HepG2 (cell line): ENCODE measurements around the gene DPH6. TPM values are rescaled to one million over a fixed set of nuclear protein-coding genes. Genes with fewer than 3 reads are reported as not detected.

Experiments used
- ATAC-seq: fragments of 200-7000 bp; cut with Tn5 transposase; 3 replicates; pipeline ENCODE4 v1.9.1; 2020; ENCODE audit warnings: mild to moderate bottlenecking, moderate library complexity
- BruUV-seq: library from RNA; stranded (reverse); fragments of 400-500 nt; replicated peaks from 2 replicates; lab custom pipeline; 2021; lab: Mats Ljungman, UMichigan
- CTCF ChIA-PET: fragments of 300-600 bp; formaldehyde crosslinking; extraction: SDS; loops from one replicate; lab custom pipeline; 2021; ENCODE audit warnings: low total read pairs, inconsistent platforms, low intra/inter-chr PET ratio; lab: Yijun Ruan, JAX
- POLR2A ChIA-PET: fragments of 350-600 bp; sonication (Branson Sonifier 250); formaldehyde crosslinking; loops from one replicate; lab custom pipeline; 2020; ENCODE audit warnings: antibody characterized with exemption, inconsistent platforms; lab: Yijun Ruan, JAX
- DNase-seq: peaks from one replicate; pipeline ENCODE4 v3.0.0-alpha.2; 2015; ENCODE audit warnings: low spot score
- FAIRE-seq: peaks from 3 replicates; lab custom pipeline; 2011; peaks lifted over from hg19 to GRCh38; lab: Jason Lieb, UNC
- H2AFZ ChIP-seq: one replicate; pipeline ENCODE4 v1.6.1; 2011; ENCODE audit warnings: low read length, inconsistent platforms
- H3K27ac ChIP-seq: fragments of 300-600 bp; 3 replicates; pipeline ENCODE4 v1.8.0; 2011; ENCODE audit warnings: mixed run types, mild to moderate bottlenecking, mixed read lengths, low read length, inconsistent platforms; ENCODE audit not compliant: insufficient read depth; ENCODE audit errors: extremely low read length
- H3K27me3 ChIP-seq, 2 experiments: fragments of 200-600 bp in 1 of 2; 2 replicates in 1 of 2; 3 replicates in 1 of 2; pipeline versions ENCODE4 v1.6.0 to v1.8.0; 2011; ENCODE audit warnings: low read length in 2 of 2, mild to moderate bottlenecking in 2 of 2, moderate library complexity in 2 of 2, inconsistent platforms in 1 of 2; ENCODE audit not compliant: insufficient read depth in 2 of 2, control insufficient read depth in 1 of 2
- H3K36me3 ChIP-seq, 2 experiments: fragments of 200-600 bp in 1 of 2; replicated peaks in 1 of 2; 2 replicates in 1 of 2; 3 replicates in 1 of 2; pipeline versions ENCODE4 v1.5.1 to v1.8.0; 2011; ENCODE audit warnings: low read length in 2 of 2, inconsistent platforms in 1 of 2; ENCODE audit not compliant: insufficient read depth in 2 of 2, control insufficient read depth in 1 of 2
- H3K4me1 ChIP-seq: 2 replicates; pipeline ENCODE4 v1.5.1; 2012; ENCODE audit warnings: low read length, inconsistent platforms; ENCODE audit not compliant: insufficient read depth
- H3K4me2 ChIP-seq: 2 replicates; pipeline ENCODE4 v1.6.0; 2011; ENCODE audit warnings: low read depth, low read length, inconsistent platforms
- H3K4me3 ChIP-seq, 3 experiments: fragments of 200-600 bp in 1 of 3; sonication (generic), shearing (Covaris generic) in 1 of 3; replicated peaks in 1 of 3; 2 replicates each; pipeline ENCODE4 v1.5.1; 2011 to 2016; ENCODE audit warnings: low read length in 3 of 3, inconsistent platforms in 2 of 3, low read depth in 2 of 3, mild to moderate bottlenecking in 2 of 3, control low read depth in 1 of 3, mixed read lengths in 1 of 3; ENCODE audit not compliant: insufficient read depth in 1 of 3
- H3K79me2 ChIP-seq: one replicate; pipeline ENCODE4 v1.6.1; 2011; ENCODE audit warnings: low read length, inconsistent platforms; ENCODE audit not compliant: insufficient read depth
- H3K9ac ChIP-seq: 2 replicates; pipeline ENCODE4 v1.6.0; 2011; ENCODE audit warnings: mild to moderate bottlenecking, low read depth, low read length, inconsistent platforms; ENCODE audit not compliant: insufficient read depth
- H3K9me3 ChIP-seq: 2 replicates; pipeline ENCODE4 v1.5.1; 2012; ENCODE audit warnings: mild to moderate bottlenecking, low read length
- H4K20me1 ChIP-seq: 2 replicates; pipeline ENCODE4 v1.6.0; 2011; ENCODE audit warnings: inconsistent platforms, mild to moderate bottlenecking, low read length, moderate library complexity; ENCODE audit not compliant: insufficient read depth
- BATF2 ChIP-seq: sonication (generic); formaldehyde crosslinking; IDR thresholded peaks from 2 replicates; pipeline ENCODE4 v1.8.0; 2022; ENCODE audit warnings: mild to moderate bottlenecking, missing genetic modification reagents, moderate library complexity
- ETV5 ChIP-seq: IDR thresholded peaks from 2 replicates; pipeline ENCODE4 v1.6.1; 2018; ENCODE audit warnings: missing biosample characterization, missing genetic modification reagents, inconsistent platforms, borderline replicate concordance
- GATAD1 ChIP-seq: IDR thresholded peaks from 2 replicates; pipeline ENCODE4 v1.6.1; 2016; ENCODE audit warnings: missing genetic modification reagents, missing compliant biosample characterization
- IRF1 ChIP-seq: sonication (generic); formaldehyde crosslinking; IDR thresholded peaks from 2 replicates; pipeline ENCODE4 v1.4.0; 2020; ENCODE audit warnings: low read depth, mild to moderate bottlenecking, missing genetic modification reagents
- PAF1 ChIP-seq: IDR thresholded peaks from 2 replicates; pipeline ENCODE4 v1.6.1; 2016; ENCODE audit warnings: missing genetic modification reagents, missing compliant biosample characterization
- PCBP2 ChIP-seq: fragments of 200-400 bp; formaldehyde crosslinking; optimal IDR thresholded peaks from 2 replicates; pipeline ENCODE3; 2018; ENCODE audit warnings: low read length, low read depth; ENCODE audit not compliant: poor library complexity, severe bottlenecking
- PTBP1 ChIP-seq: fragments of 200-400 bp; formaldehyde crosslinking; IDR thresholded peaks from 2 replicates; pipeline ENCODE4 v1.6.1; 2018; ENCODE audit warnings: low read length, low read depth; ENCODE audit not compliant: poor library complexity, severe bottlenecking
- RFX3 ChIP-seq: IDR thresholded peaks from 2 replicates; pipeline ENCODE4 v1.6.1; 2016; ENCODE audit warnings: missing biosample characterization, missing genetic modification reagents
- SIN3B ChIP-seq: fragments of 150-350 bp; IDR thresholded peaks from 2 replicates; pipeline ENCODE4 v1.6.1; 2014; ENCODE audit warnings: low read length
- ZNF383 ChIP-seq: sonication (generic); formaldehyde crosslinking; IDR thresholded peaks from 2 replicates; pipeline ENCODE4 v1.4.0; 2020; ENCODE audit warnings: missing genetic modification reagents, mild to moderate bottlenecking, borderline replicate concordance
- ZNF501 ChIP-seq: sonication (generic); formaldehyde crosslinking; IDR thresholded peaks from 2 replicates; pipeline ENCODE4 v1.5.1; 2020; ENCODE audit warnings: mild to moderate bottlenecking, moderate library complexity, missing genetic modification reagents
- ZNF660 ChIP-seq: sonication (generic); formaldehyde crosslinking; IDR thresholded peaks from 2 replicates; pipeline ENCODE4 v1.5.1; 2020; ENCODE audit warnings: mild to moderate bottlenecking, low read depth, missing genetic modification reagents, borderline replicate concordance
- WGBS: methylation state at CpG from one replicate; pipeline ENCODE4 v1.1.6; 2017; ENCODE audit warnings: low lambda C conversion rate; 5-methylcytosine and 5-hydroxymethylcytosine counted together
- in situ Hi-C: cut with HindIII; loops from 2 replicates; pipeline ENCODE4 v1.10.0; 2017; ENCODE audit warnings: low pct_unique_long_range_greater_than_20kb; ENCODE audit not compliant: extremely low pct_ligation_motif_present
- intact Hi-C: fragments of 100-400 bp; cut with micrococcal nuclease; formaldehyde crosslinking; loops from one replicate; pipeline ENCODE4 v1.10.0; 2022; ENCODE audit not compliant: unreplicated experiment
- polyA plus RNA-seq, 8 experiments: library from polyadenylated mRNA; depleted of rRNA in 3 of 8; stranded (reverse) in 7 of 8; unstranded in 1 of 8; fragments of >200 nt; fragmentation: Illumina TruSeq in 4 of 8; extraction: Trizol in 4 of 8; gene quantifications; 2 replicates each; pipeline versions ENCODE4 v1.2.1 to v1.2.3, GENCODE V29; 2011 to 2016; ENCODE audit warnings: low read depth in 4 of 8, missing spikeins in 1 of 8, mixed read lengths in 1 of 8; ENCODE audit not compliant: insufficient read depth in 1 of 8
- total RNA-seq, 5 experiments: library from RNA; depleted of rRNA; stranded (reverse); fragments of >200 nt; fragmentation: Illumina TruSeq; extraction: Trizol; gene quantifications; 2 replicates each; pipeline ENCODE4 v1.2.3, GENCODE V29; 2016; ENCODE audit warnings: low read depth in 1 of 5

DPH6 gene
- total and polyA plus RNA-seq, 2 of the 13 experiments (the other 11 are each of a cell fraction or from before 2014, with no cell fraction given), result 10.2 to 25.8 TPM

- no peak overlapping the region for H2AFZ ChIP-seq
- no peak for FAIRE-seq
- H3K9ac ChIP-seq, result no peak overlapping the region
- WGBS, result 94% methylated on average over 4 of the region's 4 CpGs
- no peak for DNase-seq
- intact Hi-C loops, result no loop called here
- ATAC-seq, result no peak
- no peak overlapping the region for H3K4me3 ChIP-seq
- H3K9me3 ChIP-seq, result no peaks in the 10 kb centered on the region
- H3K79me2 ChIP-seq, result no peaks in the 10 kb centered on the region
- no peak overlapping the region for H3K4me2 ChIP-seq
- no peak overlapping the region for H3K27ac ChIP-seq
- peaks cover 6% of the 10 kb centered on the region; the same call in 1 of the 2 replicates for H3K4me1 ChIP-seq
- BruUV-seq, result no TSS peak
- CTCF ChIA-PET, result no interaction called here
- H3K27me3 ChIP-seq, result no peaks in the 10 kb centered on the region
- no peaks in the 10 kb centered on the region for H4K20me1 ChIP-seq
- TF ChIP-seq SIN3B, result no peak
- no peak for TF ChIP-seq RFX3 (CRISPR knock-in tag)
- TF ChIP-seq PTBP1, result no peak
- no peak for TF ChIP-seq ZNF501
- no peak for TF ChIP-seq PCBP2
- TF ChIP-seq IRF1 (CRISPR knock-in tag), result no peak
- TF ChIP-seq ZNF383 (CRISPR knock-in tag), result no peak
- TF ChIP-seq ZNF660 (CRISPR knock-in tag), result no peak
- TF ChIP-seq ETV5 (CRISPR knock-in tag), result no peak
- no peak for TF ChIP-seq PAF1
- TF ChIP-seq GATAD1 (CRISPR knock-in tag), result no peak
- no peak for TF ChIP-seq BATF2 (CRISPR knock-in tag)
- TF ChIP-seq, all 625 proteins: peak for 0
- POLR2A ChIA-PET, result no interaction called here
- in situ Hi-C loops, result no loop called here
- no peaks in the 10 kb centered on the region for H3K36me3 ChIP-seq
These were observed 68.4 kb downstream of the DPH6 start for GRCh38 chr15:35477312-35478262.
